ENCODE data around the gene SLC30A7.
"Not testable (repeated sequence)": the region's sequence is repeated elsewhere in the genome, so short reads cannot be mapped to it uniquely, and the experiment has no call there.

SLC30A7 gene

GRCh38 chr1:100942304-100943046 is 46.6 kb downstream of the SLC30A7 start (continued):
- TF ChIP-seq, protein P1, sequence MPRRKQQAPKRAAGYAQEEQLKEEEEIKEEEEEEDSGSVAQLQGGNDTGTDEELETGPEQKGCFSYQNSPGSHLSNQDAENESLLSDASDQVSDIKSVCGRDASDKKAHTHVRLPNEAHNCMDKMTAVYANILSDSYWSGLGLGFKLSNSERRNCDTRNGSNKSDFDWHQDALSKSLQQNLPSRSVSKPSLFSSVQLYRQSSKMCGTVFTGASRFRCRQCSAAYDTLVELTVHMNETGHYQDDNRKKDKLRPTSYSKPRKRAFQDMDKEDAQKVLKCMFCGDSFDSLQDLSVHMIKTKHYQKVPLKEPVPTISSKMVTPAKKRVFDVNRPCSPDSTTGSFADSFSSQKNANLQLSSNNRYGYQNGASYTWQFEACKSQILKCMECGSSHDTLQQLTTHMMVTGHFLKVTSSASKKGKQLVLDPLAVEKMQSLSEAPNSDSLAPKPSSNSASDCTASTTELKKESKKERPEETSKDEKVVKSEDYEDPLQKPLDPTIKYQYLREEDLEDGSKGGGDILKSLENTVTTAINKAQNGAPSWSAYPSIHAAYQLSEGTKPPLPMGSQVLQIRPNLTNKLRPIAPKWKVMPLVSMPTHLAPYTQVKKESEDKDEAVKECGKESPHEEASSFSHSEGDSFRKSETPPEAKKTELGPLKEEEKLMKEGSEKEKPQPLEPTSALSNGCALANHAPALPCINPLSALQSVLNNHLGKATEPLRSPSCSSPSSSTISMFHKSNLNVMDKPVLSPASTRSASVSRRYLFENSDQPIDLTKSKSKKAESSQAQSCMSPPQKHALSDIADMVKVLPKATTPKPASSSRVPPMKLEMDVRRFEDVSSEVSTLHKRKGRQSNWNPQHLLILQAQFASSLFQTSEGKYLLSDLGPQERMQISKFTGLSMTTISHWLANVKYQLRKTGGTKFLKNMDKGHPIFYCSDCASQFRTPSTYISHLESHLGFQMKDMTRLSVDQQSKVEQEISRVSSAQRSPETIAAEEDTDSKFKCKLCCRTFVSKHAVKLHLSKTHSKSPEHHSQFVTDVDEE (CRISPR knock-in tag; IDR thresholded peaks at IDR 0.05) = no peak
- no peak for TF ChIP-seq SNAI2 (CRISPR knock-in tag; IDR thresholded peaks at IDR 0.05)

DNA sequence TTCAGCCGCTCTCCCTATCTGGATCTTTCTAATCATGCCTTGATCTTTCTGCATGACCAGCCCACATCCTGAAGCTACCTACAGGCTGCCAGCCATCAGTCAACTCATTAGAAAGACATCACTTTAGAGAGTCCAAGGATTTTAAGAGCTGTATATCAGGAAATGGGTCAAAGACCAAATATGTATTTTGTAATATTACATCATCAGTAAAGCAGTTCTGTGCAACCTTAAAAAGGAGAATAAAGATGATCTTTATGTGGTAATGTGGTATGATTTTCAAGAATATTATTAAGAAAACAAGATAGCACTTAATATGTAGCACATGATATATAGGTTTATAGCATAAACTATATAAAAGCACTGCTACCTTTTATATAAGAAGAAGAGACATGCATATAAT is 47.6 kb downstream of the SLC30A7 start:
- no peak for ATAC-seq
- TF ChIP-seq ARNTL (CRISPR knock-in tag; IDR thresholded peaks at IDR 0.05; ENCODE audit: borderline replicate concordance, low read depth) (no peak), CSDC2 (CRISPR knock-in tag; IDR thresholded peaks at IDR 0.05) (no peak)

- ATAC-seq = not testable (repeated sequence)
These were observed 50.2 kb downstream of the SLC30A7 start for GRCh38 chr1:100946064-100946463.

DNA sequence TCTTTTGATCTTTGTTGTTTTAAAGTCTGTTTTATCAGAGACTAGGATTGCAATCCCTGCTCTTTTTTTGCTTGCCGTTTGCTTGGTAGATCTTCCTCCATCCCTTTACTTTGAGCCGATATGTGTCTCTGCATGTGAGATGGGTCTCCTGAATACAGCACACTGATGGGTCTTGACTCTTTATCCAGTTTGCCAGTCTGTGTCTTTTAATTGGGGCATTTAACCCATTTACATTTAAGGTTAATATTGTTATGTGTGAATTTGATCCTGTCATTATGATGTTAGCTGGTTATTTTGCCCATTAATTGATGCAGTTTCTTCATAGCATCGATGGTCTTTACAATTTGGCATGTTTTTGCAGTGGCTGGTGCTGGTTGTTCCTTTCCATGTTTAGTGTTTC is 51.9 kb downstream of the SLC30A7 start:
- not testable (repeated sequence) for ATAC-seq

- not testable (repeated sequence) for ATAC-seq
These were observed 53.0 kb downstream of the SLC30A7 start for GRCh38 chr1:100948721-100949405.

DNA sequence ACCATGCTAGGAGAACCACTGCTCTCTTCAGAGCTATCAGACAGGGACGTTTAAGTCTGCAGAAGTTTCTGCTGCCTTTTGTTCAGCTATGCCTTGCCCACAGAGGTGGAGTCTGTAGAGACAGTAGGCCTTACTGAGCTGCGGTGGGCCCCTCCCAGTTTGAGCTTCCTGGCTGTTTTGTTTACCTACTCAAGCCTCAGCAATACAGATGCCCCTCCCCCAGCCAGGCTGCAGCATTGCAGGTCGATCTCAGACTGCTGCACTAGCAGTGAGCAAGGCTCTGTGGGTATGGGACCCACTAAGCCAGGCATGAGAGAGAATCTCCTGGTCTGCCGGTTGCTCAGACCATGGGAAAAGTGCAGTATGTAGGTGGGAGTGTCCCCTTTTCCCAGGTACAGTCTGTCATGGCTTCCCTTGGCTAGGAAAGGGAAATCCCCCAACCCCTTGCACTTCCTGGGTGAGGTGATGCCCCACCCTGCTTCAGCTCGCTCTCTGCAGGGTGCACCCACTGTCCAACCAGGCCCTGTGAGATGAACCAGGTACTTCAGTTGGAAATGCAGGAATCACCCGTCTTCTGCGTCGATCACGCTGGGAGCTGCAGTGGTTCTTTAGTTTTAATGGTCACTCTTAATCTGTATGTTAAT is 53.7 kb downstream of the SLC30A7 start:
- not testable (repeated sequence) for ATAC-seq

GRCh38 chr1:100950337-100950736 is 54.4 kb downstream of the SLC30A7 start:
- TF ChIP-seq ZNF70 (CRISPR knock-in tag; IDR thresholded peaks at IDR 0.05) = no peak
- TF ChIP-seq PATZ1 (CRISPR knock-in tag; IDR thresholded peaks at IDR 0.05; ENCODE audit: borderline replicate concordance) = no peak
- no peak for TF ChIP-seq POU6F1 (CRISPR knock-in tag; IDR thresholded peaks at IDR 0.05; ENCODE audit: borderline replicate concordance, low read depth)
- TF ChIP-seq, protein P2, sequence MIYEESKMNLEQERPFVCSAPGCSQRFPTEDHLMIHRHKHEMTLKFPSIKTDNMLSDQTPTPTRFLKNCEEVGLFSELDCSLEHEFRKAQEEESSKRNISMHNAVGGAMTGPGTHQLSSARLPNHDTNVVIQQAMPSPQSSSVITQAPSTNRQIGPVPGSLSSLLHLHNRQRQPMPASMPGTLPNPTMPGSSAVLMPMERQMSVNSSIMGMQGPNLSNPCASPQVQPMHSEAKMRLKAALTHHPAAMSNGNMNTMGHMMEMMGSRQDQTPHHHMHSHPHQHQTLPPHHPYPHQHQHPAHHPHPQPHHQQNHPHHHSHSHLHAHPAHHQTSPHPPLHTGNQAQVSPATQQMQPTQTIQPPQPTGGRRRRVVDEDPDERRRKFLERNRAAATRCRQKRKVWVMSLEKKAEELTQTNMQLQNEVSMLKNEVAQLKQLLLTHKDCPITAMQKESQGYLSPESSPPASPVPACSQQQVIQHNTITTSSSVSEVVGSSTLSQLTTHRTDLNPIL (CRISPR knock-in tag; IDR thresholded peaks at IDR 0.05; ENCODE audit: low read depth) = no peak
- no peak for TF ChIP-seq ARNTL (CRISPR knock-in tag; IDR thresholded peaks at IDR 0.05; ENCODE audit: borderline replicate concordance, low read depth)
- no peak for TF ChIP-seq CSRNP3 (CRISPR knock-in tag; IDR thresholded peaks at IDR 0.05)
- no peak for TF ChIP-seq PPARA (CRISPR knock-in tag; IDR thresholded peaks at IDR 0.05; ENCODE audit: borderline replicate concordance)
- no peak for TF ChIP-seq OSR1 (CRISPR knock-in tag; IDR thresholded peaks at IDR 0.05)
- TF ChIP-seq ZFP30 (CRISPR knock-in tag; IDR thresholded peaks at IDR 0.05) = no peak
- no peak for TF ChIP-seq TCF4 (CRISPR knock-in tag; IDR thresholded peaks at IDR 0.05; ENCODE audit: borderline replicate concordance)
- no peak for TF ChIP-seq ZFP3 (CRISPR knock-in tag; IDR thresholded peaks at IDR 0.05)
- TF ChIP-seq RARB (CRISPR knock-in tag; IDR thresholded peaks at IDR 0.05) = no peak
- TF ChIP-seq SNAI2 (CRISPR knock-in tag; IDR thresholded peaks at IDR 0.05) = no peak
- TF ChIP-seq ISL1 (CRISPR knock-in tag; IDR thresholded peaks at IDR 0.05) = no peak
- no peak for ATAC-seq
